Ammon's horn (tissue), 1 donor: ENCODE measurements around the gene OR51E2.
A peak's percentile ranks its signal among the peaks of the same experiment; 100 is the strongest.

ENCODE experiments used
- DNase-seq: peaks from one replicate; pipeline ENCODE4 v3.0.0-alpha.2; 2016; ENCODE audit warnings: low spot score

OR51E2 gene

GRCh38 chr11:4662876-4663275, 34.8 kb downstream of the OR51E2 start:
- DNase-seq, result no peak

- no peak for DNase-seq
Observed at GRCh38 chr11:4658629-4659445, 38.8 kb downstream of the OR51E2 start.

- no peak for DNase-seq
Observed at GRCh38 chr11:4654635-4655369, 42.9 kb downstream of the OR51E2 start.

DNA sequence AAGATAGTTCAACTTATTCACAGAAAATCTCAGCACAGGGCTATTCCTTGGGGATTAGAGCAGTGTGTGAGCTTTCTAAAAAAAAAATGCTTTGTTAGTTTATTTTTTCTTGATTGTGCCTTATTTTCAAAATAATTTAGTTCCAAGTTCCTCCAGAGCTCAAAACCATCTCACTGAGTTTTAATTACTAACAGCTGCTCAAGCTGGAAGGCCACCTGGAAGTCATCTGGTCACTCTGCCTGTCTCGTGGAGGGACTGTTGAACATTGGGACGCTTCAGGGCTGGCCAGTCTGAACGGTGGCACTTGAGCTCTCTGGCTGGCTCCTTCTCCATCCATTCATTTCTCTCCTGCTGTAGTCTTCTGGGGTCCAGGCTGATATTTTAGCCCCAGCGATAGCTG, 49.9 kb downstream of the OR51E2 start:
- no peak for DNase-seq

DNA sequence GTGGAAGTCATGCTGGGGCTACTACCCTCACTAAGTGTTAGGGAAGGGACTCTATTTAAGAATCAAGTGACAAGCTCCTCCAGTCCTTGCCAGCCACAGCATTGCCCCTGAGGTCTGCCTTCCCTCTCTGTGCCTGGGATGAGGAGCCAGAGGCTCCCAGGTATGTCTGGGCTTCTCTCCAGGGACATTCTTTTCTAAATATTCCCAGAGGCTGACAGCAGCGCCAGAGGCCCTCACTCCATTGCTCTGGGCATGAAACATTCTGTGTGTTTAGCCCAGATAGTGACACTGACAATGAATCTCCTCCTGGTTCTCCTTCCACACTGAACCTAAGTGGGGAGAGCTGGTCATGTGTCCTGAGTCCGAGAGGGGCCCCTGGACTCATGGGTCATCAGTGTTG, 51.7 kb downstream of the OR51E2 start:
- no peak for DNase-seq

DNA sequence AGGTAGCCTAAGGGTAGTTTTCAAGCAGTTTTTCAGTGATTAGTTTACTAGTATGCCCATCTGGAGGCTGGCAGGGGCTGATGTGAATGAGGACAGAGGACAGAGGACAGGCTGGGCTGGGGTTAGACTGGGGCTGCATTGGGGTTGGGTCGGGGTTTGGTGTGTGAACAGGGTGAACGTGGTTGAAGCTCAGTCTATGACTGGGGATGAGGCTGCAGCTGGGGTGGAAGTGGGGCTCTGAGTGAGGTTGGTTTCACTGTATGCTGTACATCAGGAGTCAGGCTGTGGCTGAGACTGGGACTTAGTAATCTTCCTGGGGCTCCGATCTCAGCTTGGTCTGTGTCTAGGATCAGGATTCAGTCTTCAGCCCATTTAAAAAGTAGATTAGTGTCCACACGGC, 53.4 kb downstream of the OR51E2 start:
- no peak for DNase-seq

DNA sequence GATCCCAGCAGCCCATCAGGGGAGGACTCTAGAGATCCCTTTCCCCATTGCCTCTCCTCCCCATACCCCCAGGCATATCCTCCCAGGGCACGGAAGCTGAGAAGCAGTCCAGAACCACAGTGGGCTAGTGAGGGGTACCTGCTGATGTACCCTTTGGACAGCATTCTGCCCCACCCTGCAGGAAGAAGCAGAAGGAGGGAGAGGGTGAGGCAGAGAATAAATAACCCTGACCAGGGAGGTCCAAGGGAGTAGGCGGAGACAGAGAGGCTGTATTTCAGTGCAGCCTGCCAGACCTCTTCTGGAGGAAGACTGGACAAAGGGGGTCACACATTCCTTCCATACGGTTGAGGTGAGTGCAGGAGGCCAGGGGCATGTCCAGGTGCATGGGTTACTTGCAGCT, 54.0 kb downstream of the OR51E2 start, which contains the start of gene OR51E1:
Gene OR51E1 (plus strand): TSS at position 301 of the 400 bp plus-strand sequence. CDS start 8,545 bp downstream, outside the sequence.
- DNase-seq, result no peak

GRCh38 chr11:4643076-4643475, 54.6 kb downstream of the OR51E2 start:
- no peak for DNase-seq

GRCh38 chr11:4642043-4642442, 55.6 kb downstream of the OR51E2 start:
- no peak for DNase-seq

- DNase-seq, result no peak
Observed at GRCh38 chr11:4641501-4641900, 56.2 kb downstream of the OR51E2 start.

DNA sequence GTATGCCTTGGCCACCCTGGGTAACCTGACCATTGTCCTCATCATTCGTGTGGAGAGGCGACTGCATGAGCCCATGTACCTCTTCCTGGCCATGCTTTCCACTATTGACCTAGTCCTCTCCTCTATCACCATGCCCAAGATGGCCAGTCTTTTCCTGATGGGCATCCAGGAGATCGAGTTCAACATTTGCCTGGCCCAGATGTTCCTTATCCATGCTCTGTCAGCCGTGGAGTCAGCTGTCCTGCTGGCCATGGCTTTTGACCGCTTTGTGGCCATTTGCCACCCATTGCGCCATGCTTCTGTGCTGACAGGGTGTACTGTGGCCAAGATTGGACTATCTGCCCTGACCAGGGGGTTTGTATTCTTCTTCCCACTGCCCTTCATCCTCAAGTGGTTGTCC, 57.7 kb downstream of the OR51E2 start:
- no peak for DNase-seq

- DNase-seq, result no peak
Observed at GRCh38 chr11:4637662-4638047, 60.0 kb downstream of the OR51E2 start.

- DNase-seq, result peak; percentile 87
Observed at GRCh38 chr11:4636962-4637661, 60.5 kb downstream of the OR51E2 start, which contains the start of gene OR51D1. Gene OR51D1, plus strand, starts transcription at chr11:4637477. Its CDS starts 2,314 bp downstream, at chr11:4639791.

DNA sequence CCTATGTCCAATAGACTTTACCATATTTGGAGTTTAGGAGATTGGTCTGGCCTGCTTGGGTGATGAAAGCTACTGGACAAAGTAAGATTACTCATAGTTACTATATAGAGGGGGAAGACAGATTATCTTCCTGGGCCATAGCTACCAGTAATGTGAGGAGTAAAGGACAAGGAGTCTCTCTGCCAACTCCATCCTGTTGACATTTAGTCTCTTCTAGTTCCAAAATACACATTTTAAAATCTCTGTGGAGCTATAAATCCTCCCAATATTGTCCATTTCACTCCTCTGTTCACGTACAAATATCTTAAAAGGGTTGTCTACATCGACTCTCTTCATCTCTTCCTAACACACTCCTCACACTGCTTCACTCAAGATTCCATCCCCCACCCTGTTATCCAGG, 61.5 kb downstream of the OR51E2 start:
- DNase-seq, result no peak
